ENCODE data around the gene HS3ST5.
A peak's percentile ranks its signal among the peaks of the same experiment; 100 is the strongest.
"Not testable (repeated sequence)": the region's sequence is repeated elsewhere in the genome, so short reads cannot be mapped to it uniquely, and the experiment has no call there.

Gene HS3ST5

DNA sequence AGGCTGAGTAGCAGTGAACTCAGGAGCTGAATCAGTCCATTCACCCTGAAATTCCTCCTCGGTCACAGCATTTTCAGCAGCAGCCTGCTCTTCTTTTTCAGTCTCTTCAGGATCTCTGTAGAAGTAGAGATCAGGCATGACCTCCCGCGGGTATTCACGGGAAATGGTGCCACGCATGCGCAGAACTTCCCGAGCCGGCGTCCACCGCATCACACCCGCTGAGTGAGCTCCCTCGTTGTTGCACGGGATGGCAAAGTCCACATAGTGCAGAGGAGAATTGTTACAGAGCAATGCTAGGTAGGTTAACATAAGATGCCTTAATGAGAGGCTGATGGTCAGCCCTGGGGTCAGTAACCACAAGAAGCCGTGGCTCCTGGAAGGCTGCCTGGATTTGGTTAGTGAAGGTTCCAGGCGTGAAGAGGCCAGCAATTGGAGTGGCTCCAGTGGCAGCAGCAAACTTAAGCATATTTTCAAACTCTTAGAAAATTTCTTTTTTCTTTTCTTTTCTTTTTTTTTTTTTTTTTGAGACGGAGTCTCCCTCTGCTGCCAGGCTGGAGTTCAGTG is 258.4 kb downstream of the HS3ST5 start:
- DNase-seq, result no peak

DNA sequence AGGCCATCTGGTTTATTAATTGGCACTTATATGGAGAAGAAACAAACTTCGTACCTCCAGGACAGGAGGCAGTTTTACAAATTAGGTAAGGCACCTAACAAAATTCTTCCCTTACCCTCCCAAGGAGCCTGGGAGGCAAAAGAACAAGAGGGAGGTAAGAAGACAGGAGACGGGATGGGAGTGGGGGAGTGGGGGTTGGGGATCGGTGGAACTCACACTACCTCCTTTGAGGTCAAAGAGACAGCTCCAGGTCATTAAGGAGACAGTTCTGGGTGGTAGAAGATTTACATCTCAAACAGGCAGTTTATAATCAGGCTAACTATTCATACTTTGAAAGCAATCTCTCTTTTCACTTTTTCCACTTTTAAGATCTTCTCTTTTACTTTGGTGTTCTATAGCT is 259.6 kb downstream of the HS3ST5 start:
- no peak for DNase-seq

DNA sequence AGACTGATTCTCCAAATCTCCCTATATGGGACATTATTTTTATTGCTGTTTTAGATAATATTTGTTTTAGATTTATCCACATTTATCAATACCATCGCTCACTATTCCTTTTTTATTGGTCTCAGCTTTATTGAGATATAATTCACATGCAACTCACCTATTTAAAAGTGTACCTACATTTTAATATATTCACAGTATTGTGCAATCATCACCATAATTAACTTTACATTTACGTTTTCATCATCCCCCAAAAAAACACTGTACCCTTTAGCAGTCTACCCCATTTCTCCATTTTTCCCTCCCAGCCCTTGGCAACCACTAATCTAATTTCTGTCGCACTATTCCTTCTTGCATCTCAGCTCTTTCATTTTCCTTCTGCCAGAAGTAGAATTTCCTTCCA is 261.1 kb downstream of the HS3ST5 start:
- no peak for DNase-seq

DNA sequence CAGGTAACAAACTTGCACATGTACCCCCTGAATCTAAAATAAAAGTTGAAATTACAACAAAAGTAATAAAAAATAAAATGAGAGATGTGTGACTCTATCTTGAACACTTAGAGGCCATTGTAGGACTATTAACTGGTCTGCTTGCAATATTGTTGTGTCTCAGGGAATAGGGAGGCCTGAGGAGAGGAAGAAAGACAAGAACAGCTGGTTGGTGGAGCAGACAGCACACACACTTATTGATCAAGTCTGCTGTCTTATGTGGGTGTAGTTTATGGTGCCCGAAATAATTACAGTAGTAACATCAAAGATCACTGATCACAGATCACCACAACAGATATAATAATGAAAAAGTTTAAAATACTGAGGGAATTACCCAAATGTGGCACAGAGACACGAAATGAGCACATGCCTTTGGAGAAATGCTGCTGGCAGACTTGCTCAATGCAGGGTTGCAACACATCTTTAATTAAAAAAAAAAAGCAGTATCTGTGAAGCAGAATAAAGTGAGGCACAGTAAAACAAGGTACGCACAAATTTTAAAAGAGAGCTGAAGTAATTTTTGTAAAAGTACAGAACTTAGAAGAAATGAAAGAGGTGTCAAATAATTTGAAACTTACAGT is 261.8 kb downstream of the HS3ST5 start:
- no peak for DNase-seq

DNA sequence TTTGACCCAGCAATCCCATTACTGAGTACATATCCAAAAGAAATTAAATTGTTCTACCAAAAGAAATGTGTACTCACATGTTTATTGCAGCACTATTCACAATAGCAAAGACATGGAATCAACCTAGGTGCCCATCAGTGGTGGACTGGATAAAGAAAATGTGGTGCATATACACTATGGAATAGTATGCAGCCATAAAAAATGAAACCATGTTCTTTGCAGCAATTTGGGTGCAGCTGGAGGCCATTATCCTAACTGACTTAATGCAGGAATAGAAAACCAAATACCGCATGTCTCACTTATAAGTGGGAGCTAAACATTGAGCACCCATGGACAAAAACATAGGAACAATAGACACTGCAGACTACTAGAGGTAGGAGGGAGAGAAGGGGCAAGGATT is 262.4 kb downstream of the HS3ST5 start:
- DNase-seq, result not testable (repeated sequence)

DNA sequence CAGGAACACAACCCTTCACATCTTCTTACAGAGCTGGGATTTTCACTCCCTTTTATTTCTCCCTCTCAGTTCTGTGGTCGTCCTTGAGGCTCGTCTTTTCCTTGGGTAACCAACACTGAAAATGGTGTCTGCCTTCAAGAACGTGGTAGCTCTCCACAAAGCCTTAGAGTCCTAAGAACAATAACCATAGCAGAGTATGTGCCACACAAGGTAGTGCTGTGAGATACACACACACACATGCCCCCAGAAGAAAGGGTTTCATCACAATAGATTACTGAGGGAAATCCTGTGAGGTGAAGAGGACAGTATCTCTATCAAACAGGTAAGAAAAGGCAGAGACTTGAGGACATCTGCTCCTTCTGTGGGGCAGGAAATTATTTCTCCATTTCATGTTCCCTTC is 267.0 kb downstream of the HS3ST5 start:
- no peak for DNase-seq

DNA sequence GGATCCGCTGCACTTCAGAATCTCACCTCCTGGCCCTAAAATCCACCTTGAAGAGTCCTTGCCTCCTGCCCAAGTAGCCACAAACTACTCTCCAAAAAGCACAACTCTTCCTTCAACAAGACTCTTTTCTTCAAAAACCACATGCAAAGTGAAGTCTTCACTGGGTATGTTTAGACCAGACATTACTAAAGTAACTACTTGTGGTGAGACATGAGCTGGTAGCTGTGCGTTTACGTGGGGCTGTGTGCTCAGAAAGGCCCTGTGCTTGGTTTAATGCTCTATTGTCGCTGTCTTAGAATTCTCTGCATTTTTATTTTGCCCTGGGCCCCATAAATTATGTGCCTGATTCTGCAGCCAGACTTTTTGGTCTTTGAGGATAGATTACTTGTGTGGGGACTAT is 267.5 kb downstream of the HS3ST5 start:
- DNase-seq, result no peak

DNA sequence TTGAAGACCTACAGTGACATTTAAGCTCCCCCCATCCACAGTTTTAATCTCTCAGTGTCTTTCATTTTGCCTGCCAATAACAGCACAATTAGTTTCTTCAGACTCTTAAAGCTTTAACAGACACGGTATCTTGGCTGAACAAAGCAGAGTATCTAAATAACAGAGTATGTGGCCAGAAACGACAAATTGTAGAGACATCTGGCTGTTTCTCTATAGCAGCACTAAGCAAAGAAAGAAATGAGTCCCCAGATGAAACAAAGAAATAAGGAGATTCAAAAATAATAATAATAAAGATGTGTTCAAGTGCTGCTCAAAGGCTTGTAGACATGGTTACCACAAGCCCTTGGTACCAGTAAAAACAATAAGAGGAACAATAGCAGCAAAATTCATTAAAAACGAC is 274.1 kb downstream of the HS3ST5 start:
- no peak for DNase-seq

DNA sequence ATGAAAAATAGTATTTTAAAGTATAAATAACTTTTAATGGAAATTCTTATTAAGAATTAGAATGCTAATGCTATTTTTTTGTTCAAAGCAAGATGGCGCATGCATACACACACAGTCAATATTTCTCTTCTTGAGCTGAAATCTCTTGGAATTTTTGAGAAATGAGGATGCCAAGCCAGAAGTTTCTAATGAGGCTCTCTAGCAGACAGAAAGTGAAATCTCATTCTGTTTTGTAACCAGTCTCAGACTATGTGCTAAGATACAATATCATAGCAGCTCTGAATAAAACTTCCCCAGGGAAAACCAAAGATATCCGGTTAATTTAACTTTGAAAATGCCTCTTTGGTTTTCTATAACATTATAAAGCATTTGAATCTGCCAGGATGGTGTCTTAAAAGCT is 274.7 kb downstream of the HS3ST5 start:
- no peak for DNase-seq

DNA sequence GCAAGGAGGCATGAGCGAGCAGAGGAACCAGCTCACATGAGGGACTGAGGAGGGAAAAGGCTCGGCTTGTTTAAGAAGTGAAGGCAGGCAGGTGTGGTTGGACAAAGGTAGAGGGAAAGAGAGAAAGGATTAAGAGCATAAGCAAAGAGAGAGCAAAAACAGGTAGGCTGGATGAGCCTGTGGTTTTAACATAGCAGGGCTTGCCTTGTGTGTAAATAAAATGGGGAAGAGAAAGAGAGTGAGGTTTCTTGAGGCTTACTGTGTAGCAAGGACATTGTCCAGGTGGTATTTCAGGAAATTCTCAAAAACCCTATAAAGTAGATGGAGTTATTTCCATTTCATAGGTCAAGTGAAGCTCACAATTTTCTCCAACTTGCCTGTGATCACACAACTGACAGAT is 278.0 kb downstream of the HS3ST5 start:
- DNase-seq, result no peak

DNA sequence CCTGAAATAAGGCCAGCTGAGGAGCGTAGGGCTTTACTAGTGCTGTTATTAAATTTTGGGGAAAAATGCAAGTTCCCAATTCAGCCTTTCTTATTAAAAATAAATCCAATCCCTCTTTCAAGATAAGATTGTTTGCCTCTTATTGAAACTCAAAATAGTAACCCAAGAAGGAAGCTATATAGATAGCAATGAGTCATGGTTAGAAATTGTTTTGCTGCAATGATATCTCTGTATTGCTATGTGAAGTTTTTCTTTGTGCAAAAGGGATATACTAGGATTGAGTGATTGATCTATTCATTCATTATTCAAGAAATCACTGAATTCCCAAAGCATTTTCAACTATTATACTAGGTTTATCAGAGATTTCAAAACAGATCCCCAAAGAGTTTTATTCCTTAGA is 278.9 kb downstream of the HS3ST5 start:
- no peak for DNase-seq

DNA sequence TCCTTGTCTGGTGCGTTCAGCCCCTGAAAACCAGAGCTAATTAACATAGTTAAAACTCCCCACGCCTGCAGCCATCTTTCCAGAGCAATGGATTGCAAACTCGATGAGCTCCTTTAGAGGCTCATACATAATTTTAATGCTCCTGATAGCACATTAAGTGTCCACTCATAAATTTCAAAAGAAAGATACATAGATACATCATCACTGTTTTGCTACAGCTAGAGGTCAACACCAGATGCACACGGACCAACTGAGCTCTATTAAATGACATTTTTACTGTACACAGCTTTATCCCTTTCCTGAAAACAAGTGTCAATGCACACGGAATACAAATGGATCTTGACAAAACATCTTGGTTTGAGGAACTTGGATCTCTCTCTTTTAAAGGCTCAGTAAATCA is 280.6 kb downstream of the HS3ST5 start:
- DNase-seq, result no peak

DNA sequence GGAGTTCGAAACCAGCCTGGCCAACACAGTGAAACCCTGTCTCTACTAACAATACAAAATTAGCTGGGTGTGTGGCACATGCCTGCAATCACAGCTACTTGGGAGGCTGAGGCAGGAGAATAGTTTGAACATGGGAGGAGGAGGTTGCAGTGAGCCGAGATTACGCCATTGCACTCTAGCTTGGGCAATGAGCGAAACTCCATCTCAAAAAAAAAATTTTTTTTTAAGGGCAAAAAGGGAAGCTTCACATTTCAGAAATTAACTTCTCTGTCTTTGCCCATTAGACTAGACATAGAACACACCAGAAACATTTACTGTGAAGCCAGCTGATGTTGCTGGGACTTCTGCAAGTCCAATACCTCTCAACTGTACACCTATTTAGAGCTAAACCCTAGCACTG is 281.1 kb downstream of the HS3ST5 start:
- DNase-seq, result no peak

DNA sequence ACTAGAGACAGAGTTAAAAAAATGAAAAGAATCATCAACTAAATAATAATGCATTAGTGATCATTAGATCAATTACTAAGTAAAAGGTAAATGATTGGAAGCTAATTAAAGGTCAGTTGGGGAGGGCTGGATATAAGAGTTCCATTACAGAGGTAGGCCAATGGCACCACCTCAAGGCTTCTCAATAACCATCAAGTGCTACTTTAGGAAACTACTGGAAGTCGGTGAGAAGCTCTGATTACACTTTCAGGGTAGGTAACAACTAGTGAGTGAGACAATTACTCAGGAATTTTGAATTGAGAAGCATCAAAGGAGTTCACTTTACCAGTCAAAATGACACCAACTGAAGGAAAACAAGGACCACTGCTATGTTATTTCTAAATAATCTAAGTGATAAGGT is 281.7 kb downstream of the HS3ST5 start:
- no peak for DNase-seq

DNA sequence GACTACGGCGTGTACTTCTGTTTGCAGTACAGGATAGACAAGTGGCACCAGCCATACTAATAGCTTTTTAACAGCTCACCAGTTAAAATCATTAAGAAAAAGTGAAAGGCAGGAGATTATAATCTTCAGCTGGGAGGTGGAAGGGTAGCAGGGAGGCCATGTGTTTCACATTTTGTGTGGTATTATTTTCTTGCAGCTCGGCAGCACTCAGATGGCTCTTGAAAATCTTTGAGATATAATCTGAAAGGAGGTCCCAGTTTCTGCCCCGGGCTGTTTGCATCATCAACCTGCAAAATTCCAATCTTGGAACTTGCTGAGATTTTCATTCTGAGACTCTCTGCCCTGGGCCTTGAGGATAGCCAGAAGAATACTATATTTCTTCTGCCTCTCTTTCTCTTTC is 284.4 kb downstream of the HS3ST5 start:
- DNase-seq, result peak in 1 of 3 experiments; percentile 6

DNA sequence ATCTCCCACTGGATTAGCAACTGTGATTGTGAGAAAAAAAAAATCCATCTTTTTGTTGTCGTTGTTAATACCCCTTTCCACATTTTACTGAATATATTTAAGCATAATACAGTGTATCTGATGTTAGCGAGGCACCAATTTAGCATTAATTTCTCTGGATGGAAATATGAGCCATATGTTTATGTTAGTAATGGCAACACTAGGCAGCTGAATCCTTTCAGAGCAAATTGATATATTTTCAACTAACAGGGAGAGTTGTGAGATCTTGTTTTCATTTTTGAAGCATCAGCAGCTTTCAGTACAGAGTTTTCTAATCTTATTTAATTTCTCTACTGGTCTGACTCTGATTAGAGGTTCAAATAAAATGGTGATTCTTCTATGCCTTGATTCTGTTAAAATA is 287.1 kb downstream of the HS3ST5 start:
- DNase-seq, result peak in 1 of 3 experiments; percentile 59

DNA sequence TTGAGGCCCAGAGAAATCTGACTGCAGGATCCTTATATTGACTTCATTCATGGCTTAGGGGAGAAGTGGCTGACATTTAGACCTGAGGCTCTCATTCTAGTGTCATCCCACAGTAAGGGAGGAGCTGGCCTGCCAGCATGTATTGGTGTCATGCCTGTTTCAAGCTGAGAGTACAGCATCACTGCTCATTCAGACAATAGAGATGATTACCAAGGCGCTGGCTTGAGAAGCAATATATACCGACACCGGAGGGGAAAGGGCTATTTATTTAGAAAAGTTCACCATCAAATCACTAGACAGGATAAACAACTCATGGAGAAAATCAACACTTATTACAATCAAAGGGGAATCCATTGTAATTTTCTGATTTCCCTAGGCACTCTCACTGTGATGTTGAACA is 287.5 kb downstream of the HS3ST5 start:
- peak in 2 of 3 experiments; percentile 20 to 72 for DNase-seq

DNA sequence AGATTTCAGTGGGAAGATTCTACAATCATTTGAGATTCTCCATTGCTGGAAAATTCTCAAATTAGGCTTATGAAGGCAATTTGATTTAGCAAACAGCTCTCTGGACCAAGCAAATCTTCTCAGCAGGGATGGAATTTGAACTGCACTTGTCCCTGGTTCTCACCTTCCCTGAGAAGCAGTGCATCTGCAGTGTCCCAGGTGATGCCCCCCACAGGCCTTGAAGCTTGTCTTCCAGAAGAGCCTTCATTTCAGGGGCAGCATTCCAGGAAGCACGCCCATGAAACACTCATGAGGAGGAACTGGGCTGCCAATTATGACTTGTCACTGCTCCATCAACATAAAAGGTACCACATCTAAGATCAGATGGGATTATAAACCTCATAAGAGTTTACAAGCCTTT is 289.0 kb downstream of the HS3ST5 start:
- no peak for DNase-seq

DNA sequence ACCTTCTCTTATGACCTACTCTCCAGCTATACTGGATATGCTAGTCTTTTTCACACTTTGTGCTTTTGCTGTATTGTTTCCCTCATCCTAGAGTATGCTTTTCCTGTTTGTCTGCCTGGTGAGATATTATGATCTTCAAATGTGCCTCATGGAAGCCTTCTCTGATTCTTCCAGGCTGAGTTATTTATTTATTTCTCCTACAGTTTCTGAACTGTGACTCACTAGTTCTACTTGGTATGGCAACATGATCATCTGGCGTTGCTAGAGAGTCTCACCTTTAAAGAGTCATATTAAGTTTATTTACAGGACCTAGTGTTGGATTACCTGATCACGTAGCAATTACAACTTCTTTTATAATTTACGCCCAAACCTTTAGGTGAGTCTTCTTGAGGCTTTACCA is 290.7 kb downstream of the HS3ST5 start:
- no peak for DNase-seq

DNA sequence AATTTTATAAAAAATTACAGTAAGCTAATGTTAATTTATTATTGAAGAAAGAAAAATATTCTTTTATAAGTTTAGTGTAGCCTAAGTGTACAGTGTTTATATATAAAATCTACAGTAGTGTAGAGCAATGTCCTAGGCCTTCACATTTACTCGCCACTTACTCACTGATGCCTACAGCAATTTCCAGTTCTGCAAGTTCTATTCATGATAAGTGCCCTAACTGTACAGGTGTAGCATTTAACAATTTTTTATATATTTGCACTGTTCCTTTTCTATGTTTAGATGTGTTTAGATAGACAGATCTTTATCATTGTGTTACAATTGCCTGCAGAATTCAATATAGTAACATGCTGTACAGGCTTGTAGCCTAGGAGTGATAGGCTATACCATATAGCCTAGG is 291.8 kb downstream of the HS3ST5 start:
- DNase-seq, result peak in 2 of 3 experiments; percentile 6 to 73

DNA sequence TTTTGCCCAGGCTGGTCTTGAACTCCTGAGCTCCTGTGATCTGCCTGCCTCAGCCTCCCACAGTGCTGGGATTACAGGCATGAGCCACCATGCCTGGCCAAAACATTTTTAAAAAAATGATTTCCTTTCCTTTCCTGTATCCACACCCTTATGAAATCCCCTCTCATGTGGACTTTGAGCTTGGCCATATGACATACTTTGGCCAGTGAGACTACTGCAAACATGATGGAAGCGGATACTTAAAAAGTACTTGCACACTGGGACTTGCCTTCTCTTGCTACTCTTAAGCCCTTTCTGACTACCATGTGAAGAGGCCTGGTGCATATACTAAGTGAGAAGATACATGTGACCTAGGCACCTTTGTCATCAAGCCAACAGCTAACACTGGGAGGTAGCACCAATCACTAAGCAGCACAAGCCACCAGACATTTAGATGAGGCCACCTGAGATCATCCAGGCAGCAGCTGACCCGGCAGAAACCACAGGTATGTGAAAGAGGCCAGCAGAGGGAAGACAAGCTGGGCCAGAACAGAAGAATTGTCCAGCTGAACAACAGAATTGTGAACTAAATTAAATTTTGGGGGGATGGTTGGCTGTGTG is 293.4 kb downstream of the HS3ST5 start:
- no peak for DNase-seq

DNA sequence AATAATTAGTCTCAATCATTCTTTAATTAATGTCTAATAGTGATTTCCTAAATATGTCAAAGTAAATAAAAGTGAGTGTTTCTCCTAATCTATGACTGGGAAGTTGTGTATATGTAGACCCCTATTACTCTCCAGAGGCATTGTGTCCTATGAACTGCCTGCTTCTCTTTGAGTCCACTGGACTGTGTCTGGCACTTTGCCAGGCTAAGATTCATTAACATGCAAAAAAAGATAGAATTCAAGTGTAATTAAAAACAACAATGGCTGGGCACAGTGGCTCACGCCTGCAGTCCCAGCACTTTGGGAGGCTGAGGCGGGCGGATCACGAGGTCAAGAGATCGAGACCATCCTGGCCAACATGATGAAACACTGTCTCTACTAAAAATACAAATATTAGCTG is 298.3 kb downstream of the HS3ST5 start:
- DNase-seq, result peak in 1 of 3 experiments; percentile 17

DNA sequence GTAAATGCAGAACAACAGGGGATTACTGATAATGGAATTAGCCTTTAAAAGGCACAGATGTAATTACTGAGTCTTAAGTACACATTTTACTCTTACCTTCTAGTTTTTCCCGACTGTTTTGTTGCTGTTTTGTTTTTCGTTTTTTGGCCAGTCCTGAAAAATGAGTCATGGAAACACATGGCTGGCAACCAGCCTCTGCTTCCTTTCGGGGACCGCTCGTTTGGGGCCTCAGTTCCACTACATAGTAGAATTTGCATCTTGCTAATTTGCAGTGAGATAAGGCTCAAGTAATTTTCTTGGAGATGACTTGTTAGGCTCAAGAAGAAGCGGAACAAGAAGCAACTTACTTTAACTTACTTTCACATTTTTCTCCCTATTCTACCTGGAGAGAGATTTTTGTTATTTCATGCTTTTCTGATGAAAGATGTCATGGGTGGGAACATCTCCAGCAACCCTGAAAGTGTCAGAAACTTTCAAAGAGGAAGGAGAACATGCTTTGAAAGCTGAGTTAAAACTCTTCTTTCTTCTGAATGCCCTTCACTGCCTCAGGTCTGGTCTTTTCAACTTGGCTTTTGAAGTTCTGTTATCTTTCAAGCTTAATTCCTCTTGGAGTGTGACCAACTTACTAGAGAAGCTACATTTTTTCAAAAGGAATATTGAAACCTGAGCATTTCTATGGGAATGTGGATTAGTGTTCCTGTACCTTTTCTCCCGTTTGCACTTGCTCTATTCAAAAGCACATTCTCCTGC is 300.4 kb downstream of the HS3ST5 start:
- DNase-seq, result no peak

DNA sequence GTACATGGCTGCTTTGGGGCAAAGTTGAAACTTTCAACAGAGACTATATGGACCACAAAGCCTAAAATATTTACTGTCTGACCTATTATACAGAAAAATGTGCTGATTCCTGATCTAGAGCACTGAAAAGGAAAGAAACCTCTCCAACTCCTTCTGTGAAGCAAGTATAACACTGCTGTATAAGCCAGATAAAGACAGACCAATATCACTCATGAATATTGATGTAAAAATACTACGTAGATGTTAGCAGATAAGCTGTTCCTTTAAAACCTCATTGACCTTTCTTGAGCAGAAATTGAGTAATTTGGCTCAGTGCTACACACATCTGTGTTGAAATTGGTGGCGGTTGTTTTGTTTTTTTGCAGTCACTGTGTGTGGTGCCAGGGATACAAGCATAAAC is 302.0 kb downstream of the HS3ST5 start:
- DNase-seq, result no peak
